ENCODE measurements around the gene HABP4.

Gene HABP4

DNA sequence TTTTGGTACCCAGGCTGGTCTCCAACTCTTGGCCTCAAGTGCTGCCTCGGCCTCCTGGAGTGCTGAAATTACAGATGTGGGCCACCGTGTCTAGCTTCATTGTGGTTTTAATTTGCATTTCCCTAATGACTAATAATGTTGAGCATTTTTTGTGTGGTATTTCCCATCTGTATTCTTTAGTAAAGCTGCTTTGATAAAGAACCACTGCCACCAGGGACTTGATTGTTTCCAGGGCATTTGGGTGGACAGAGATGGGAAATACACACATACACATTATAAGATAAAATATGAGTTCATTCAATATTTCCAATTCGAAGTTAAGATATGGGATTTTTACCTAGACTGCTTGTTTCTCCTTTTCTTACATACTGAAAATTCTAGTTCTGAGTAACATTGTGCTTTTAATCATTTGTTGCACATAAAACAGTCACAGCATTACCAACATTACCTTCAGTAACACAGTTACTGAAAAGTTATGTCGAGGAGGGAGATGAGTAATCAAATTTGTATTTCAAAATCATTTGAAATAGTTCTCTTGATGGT, 28.9 kb downstream of the HABP4 start:
- DNase-seq (ENCODE audit: low read depth in 2 of 2), result peak in 1 of 2 experiments; percentile 26

DNA sequence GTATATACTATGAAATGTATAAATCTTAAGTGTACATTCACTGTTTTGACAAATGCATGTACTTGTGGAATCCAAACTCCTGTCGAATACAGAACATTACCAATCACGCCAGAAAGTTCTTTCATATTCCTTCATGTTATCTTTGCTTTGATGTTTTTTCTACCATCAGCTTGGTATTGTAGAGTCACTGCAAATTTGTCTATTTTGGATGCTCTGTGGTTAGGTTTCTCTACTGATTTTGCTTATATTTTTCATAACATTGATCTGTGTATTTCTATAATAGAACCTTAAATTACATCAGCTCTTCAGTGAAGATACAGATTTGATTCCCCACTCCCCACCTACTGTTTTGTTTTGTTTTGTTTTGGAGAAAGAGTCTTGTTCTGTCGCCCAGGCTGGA, 30.8 kb downstream of the HABP4 start:
- DNase-seq (ENCODE audit: low read depth in 2 of 2), result no peak

DNA sequence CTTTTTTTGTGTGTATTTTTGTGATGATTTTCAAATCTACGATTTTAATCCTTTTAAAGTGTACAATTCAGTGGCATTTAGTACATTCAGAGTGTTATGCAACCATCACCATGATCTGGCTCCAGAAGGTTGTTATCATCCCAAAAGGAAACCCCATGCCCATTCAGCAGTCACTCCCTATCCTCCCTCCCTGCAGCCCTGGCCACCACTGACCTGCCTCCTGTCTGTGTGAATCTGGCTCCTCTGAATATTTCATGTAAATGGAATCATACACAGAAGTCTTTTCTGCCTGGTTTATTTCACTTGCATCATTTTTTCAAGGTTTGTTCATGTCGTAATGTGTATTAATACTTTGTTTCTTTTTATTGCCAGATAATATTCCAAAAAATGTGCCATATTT, 32.5 kb downstream of the HABP4 start:
- DNase-seq (ENCODE audit: low read depth in 2 of 2), result no peak

DNA sequence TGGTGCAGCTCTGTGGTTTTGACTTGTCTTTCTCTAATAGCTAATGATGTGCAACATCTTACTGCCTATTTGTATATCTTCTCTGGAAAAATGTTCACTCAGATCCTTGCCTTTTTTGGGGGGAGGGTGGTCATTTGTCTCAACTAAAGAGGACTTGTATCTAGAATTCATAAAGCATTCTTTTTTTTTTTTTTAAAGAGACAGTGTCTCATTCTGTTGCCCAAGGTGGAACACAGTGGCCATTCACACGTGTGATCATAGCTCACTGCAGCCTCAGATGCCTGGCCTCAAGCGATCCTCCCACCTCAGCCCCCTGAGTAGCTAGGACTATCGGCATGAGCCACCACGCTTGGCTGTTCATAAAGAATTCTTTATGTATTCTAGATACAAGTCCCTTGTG, 33.2 kb downstream of the HABP4 start:
- DNase-seq (ENCODE audit: low read depth in 2 of 2), result no peak

DNA sequence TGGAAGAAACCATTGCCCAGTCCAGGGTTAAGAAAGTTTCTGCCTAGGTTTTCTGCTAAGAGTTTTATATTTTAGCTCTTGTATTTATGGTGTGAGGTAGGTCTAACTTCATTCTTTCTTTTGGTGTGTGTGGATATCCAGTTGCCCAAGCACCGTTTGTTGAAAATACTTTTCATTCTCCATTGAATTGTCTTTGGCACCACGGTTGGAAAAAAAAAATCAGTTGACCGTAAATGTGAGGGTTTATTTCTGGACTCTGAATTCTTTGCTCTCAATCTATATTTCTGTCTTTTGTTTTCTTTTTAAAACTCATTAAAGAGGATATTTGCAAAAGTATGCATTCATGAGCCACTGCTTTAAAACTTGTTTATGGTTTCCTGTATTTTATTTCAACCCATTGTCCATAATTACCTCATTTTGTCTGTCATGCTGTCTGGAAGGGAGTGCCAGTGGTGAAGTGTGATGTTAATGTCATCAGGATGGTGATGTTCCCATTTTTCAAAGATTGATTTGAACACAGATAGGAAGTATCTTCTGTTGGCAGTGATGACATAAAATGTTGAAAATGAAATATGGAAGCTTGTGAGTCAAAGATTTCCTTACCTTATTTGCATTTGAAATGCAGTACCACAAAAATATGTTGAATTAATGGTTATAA, 33.9 kb downstream of the HABP4 start:
- DNase-seq (ENCODE audit: low read depth in 2 of 2), result no peak

DNA sequence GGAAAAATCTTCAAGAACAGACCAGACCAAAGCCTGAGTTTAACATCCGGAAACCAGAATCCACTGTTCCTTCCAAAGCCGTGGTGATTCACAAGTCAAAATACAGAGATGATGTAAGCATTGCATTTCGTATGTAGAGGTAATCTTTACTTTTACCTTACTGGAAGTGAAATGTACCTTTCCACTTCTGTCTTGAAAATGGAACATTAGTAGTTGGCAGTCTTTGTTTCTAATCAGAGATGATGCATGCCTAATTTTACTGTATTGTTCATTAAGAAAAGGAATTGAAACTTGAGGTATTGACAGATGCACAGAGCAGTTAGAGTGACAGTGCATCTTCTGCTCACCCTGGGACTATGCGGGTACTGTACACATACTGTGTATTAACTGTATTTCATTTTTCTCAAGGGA, 34.6 kb downstream of the HABP4 start:
- no peak for DNase-seq (ENCODE audit: low read depth in 2 of 2)

DNA sequence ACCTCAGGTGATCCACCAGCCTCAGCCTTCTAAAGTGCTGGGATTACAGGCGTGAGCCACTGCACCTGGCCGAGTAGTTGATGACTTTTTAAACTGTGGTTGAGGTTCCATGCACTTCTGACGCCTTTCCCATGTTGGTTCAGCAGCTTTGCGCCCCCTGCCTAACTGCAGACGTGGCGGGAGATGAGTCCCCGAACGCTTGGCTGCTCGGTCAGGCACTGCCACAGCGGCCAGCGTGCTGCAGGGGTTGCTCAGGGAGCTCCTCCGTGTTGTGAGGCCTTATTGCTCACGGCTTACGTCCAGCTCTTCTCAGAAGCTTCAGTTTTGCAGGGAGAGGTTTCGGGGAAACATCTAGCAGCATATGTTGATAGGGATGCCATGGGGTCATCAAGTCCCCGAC, 35.3 kb downstream of the HABP4 start:
- no peak for DNase-seq (ENCODE audit: low read depth in 2 of 2)

DNA sequence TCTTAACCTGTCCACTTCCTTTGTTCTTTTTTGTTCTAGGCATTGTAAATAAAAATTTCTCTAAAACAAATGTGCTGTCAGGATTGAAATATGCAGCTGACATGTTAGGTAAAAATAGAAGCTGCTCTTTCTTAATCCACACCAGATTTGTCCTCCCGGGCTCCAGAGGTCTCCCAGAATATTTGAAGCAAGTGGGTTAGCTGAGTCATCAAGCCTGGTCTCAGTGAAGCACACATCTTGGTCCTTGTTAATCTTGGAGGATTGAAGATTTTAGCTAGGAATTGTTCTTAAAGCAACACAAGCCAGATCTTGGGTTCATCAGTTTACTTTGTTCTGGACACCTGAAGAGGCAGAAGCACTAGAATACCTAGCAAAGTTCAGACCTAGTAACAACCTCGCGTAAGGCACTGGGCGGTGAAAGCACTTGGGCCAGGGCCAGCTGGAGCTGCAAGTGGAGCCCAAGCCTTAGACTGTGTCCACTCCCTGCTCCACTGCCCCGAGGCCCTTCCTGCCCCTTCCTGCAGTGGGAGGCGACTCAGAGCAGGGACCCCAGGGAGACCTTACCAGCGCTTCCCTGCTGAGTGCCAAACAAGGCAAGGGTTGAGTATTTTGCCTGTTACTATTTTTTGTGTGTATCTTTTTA, 36.5 kb downstream of the HABP4 start:
- DNase-seq (ENCODE audit: low read depth in 2 of 2), result no peak

GRCh38 chr9:96487029-96487396, 37.0 kb downstream of the HABP4 start:
- DNase-seq (ENCODE audit: low read depth in 2 of 2), result no peak

DNA sequence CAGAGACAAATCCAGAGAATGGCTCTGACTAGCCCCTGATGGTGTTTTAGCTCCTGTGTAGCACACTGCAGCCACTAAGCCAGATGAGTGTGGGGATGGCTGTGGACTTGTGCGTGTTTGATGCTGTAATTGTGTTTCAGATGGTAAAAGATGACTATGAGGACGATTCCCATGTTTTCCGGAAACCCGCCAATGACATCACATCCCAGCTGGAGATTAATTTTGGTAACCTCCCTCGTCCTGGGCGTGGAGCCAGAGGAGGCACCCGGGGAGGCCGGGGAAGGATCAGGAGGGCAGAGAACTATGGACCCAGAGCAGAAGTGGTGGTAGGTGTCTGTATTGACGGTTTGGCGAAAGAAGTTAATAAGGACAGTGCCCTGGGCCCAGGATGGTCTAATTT, 38.0 kb downstream of the HABP4 start:
- no peak for DNase-seq (ENCODE audit: low read depth in 2 of 2)

- DNase-seq (ENCODE audit: low read depth in 2 of 2), result no peak
These were observed 39.6 kb downstream of the HABP4 start for GRCh38 chr9:96489482-96489979.

- DNase-seq (ENCODE audit: low read depth in 2 of 2), result no peak
These were observed 40.6 kb downstream of the HABP4 start for GRCh38 chr9:96490534-96491078.

- peak in 1 of 2 experiments; percentile 11 for DNase-seq (ENCODE audit: low read depth in 2 of 2)
These were observed 41.3 kb downstream of the HABP4 start for GRCh38 chr9:96491079-96491879.

- no peak for DNase-seq (ENCODE audit: low read depth in 2 of 2)
These were observed 42.0 kb downstream of the HABP4 start for GRCh38 chr9:96491880-96492525.

DNA sequence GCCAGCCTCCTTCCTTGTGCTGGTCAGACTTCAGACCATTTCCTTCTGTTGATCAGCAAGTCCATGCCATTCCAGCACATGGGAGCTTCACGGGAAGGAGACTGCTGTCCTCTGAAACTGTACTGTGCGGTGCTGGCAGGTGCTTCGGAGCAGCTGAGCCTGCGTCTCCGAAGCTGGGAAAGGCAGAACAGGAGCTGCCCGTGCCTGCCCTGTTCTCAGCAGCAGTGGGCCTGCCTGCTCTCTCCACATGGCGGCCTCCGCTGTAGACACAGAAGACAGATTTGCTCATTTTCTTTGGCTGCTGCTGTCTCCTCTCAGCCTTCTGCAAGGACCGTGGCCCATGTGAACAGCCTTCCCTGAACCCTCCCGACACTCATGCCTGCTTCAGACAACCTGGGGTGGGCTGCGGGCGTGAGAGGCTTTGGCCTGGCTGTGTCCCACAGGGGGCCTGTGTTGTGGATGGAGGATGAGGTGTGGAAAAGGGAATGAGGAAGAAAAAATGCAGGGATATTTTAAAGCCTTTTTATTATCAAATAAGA, 43.1 kb downstream of the HABP4 start:
- no peak for DNase-seq (ENCODE audit: low read depth in 2 of 2)

DNA sequence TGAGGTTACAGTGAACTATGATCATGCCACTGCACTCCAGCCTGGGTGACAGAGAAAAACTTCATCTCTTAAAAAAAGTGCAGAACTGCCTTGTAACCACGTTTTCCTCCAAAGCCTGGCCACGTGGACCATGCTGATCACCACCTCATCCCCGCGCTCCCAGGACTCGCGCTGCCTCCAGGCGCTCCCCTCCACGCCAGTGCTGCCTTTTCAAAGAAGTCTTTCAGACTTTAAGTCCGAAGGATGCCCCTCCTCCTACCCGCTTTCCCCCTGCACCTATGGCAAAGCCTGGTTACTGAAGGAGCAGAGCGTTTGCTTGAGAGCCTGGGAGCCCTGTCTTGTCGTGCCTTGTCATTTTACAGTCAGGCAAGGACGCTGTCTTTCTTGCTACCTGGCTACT, 43.8 kb downstream of the HABP4 start:
- no peak for DNase-seq (ENCODE audit: low read depth in 2 of 2)

DNA sequence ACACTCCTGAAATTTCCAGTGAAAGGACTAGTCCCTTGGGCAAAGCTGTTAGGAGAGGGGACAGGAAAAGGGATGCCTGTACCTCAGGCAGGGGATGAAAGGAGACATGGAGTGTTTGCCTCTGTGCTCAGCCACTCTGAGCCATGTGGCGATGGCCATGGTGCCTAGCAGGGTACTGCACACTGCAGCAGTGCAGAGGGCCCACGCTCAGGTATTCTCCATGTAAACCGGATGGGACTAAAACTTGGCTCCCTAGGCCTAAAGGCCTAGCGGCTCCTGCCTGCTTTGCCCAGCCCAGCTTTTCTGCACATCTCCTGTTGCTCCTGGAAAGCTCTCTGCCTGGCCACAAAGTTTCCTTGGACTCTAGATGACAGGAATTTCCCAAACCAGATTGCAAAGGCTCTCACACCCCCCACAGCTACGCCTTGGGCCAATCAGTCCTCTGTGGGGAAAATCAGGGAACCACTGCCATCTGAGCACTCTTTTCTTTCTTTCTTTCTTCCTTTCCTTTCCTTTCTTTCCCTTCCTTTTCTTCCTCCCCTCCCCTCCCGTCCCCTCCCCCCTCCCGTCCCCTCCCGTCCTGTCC, 44.3 kb downstream of the HABP4 start:
- no peak for DNase-seq (ENCODE audit: low read depth in 2 of 2)

DNA sequence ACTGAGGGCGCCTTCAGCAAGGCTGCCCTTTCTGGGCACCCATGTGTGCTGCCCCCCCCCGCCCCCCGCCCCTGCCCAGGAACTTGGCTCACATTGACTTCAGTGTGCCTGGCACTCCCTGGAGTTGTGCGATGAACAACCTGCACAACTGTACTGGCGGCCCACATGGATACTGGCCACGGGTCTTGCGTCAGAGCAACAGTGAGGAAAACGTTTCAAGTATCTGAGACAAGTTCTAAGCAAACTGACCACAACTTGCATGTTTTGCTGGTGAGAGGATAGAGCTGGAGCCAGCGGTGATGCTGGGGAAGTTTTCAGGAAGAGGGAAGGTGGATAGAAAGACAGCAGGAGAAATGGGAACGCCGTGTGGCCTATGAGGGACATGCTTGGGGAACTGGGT, 45.4 kb downstream of the HABP4 start:
- DNase-seq (ENCODE audit: low read depth in 2 of 2), result no peak

DNA sequence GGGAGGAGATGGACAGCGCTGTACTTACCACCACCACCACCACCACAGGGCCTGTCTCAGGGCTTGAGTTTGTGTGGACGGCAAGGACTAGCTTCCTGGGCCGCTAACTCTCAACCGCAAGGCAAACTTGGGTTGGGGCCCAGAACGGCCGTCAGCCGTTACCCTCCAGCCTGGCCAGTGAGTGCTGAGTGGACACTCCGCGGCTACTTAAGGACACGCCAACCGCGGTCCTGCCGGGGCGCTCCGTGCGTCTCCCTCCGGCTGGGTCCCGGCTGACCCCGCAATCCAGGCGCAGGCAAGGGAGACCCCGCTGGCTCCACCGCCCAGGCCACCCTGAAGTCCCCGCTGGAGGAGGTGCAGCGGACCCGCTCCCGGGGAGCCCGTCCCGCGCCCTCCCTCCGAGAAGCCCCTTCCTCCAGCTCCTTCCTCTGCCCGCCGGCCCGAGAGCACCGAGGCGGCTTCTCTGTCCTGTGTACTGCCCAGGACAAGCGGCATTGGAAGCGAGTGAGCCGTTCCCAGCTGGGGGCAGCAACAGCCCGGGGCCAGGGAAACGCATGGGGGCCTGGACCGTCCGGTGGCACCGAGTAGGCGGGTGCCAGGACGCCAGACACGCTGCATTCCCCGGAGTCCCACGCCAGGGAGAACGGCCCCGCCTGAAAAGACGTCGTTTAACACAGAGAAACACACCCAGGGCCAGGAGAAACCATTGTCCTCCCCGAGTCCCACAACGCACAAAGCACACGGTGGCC, 46.6 kb downstream of the HABP4 start:
- DNase-seq (ENCODE audit: low read depth in 2 of 2), result no peak

DNA sequence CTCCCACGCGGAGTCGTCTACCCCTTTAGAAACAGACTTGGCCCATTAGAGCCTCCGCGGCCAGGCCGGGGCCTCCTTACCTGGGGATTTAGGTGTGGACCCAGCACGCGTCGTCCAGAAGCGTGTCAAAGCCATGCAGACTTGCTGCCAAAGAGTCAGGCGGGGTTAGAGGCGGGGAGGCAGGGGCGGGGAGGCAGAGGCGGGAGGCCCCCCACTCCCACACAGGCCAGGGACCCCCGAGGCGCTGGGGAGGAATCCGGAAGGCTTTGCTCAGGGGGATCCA, 47.1 kb downstream of the HABP4 start:
- no peak for DNase-seq (ENCODE audit: low read depth in 2 of 2)

- no peak for DNase-seq (ENCODE audit: low read depth in 2 of 2)
These were observed 48.8 kb downstream of the HABP4 start for GRCh38 chr9:96498796-96499195.
